ENCODE results near the gene RHOA.

GRCh38 chr3:49413338-49413734 is 1.6 kb upstream of the RHOA start:
- TF ChIP-seq, protein P1, sequence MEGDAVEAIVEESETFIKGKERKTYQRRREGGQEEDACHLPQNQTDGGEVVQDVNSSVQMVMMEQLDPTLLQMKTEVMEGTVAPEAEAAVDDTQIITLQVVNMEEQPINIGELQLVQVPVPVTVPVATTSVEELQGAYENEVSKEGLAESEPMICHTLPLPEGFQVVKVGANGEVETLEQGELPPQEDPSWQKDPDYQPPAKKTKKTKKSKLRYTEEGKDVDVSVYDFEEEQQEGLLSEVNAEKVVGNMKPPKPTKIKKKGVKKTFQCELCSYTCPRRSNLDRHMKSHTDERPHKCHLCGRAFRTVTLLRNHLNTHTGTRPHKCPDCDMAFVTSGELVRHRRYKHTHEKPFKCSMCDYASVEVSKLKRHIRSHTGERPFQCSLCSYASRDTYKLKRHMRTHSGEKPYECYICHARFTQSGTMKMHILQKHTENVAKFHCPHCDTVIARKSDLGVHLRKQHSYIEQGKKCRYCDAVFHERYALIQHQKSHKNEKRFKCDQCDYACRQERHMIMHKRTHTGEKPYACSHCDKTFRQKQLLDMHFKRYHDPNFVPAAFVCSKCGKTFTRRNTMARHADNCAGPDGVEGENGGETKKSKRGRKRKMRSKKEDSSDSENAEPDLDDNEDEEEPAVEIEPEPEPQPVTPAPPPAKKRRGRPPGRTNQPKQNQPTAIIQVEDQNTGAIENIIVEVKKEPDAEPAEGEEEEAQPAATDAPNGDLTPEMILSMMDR (IDR thresholded peaks at IDR 0.05), result no peak
- TF ChIP-seq EP300 (IDR thresholded peaks at IDR 0.05) (no peak), POLR2A (IDR thresholded peaks at IDR 0.05) (no peak)

All from tibial nerve (tissue), 4 donors.